Spinal cord (tissue), 10 donors: ENCODE measurements around the gene SLC22A4. TPM values are rescaled to one million over a fixed set of nuclear protein-coding genes. Genes with fewer than 3 reads are reported as not detected.
A peak's percentile ranks its signal among the peaks of the same experiment; 100 is the strongest.

Experiments
- DNase-seq, 6 donors: peaks; one replicate each; pipeline versions ENCODE4 v3.0.0 to v3.0.0-alpha.2; 2013 to 2015; ENCODE audit warnings: low spot score in 6 of 6, low read depth in 4 of 6
- H3K27ac ChIP-seq: one replicate; pipeline ENCODE4 v1.5.1; 2013; ENCODE audit warnings: low read depth, low read length, control low read depth
- H3K27me3 ChIP-seq: one replicate; pipeline ENCODE4 v1.6.1; 2013; ENCODE audit warnings: low read length; ENCODE audit not compliant: control insufficient read depth, insufficient read depth
- H3K36me3 ChIP-seq: one replicate; pipeline ENCODE4 v1.6.1; 2013; ENCODE audit warnings: low read length; ENCODE audit not compliant: control insufficient read depth, insufficient read depth
- H3K4me1 ChIP-seq: one replicate; pipeline ENCODE4 v1.6.1; 2013; ENCODE audit warnings: low read length; ENCODE audit not compliant: control insufficient read depth, insufficient read depth
- H3K4me3 ChIP-seq: one replicate; pipeline ENCODE4 v1.5.1; 2013; ENCODE audit warnings: low read depth, low read length, control low read depth
- H3K9me3 ChIP-seq: one replicate; pipeline ENCODE4 v1.6.1; 2013; ENCODE audit warnings: low read length; ENCODE audit not compliant: control insufficient read depth, insufficient read depth
- WGBS: methylation state at CpG from one replicate; pipeline ENCODE4 v1.1.5; 2013; ENCODE audit warnings: missing lambda C conversion rate; ENCODE audit not compliant: insufficient coverage; 5-methylcytosine and 5-hydroxymethylcytosine counted together
- polyA plus RNA-seq, 2 donors: library from polyadenylated mRNA; unstranded; fragments of 120-200 nt; gene quantifications; one replicate each; pipeline ENCODE4 v1.2.1, GENCODE V29; 2013; ENCODE audit not compliant: insufficient read length in 2 of 2
- total RNA-seq, 2 donors: library from RNA; depleted of rRNA in 1 of 2; stranded (reverse); fragments of 120-200 nt in 1 of 2; fragments of >200 nt in 1 of 2; gene quantifications; one replicate each; pipeline versions ENCODE4 v1.2.3 to v1.2.4, GENCODE V29; 2013 to 2014
- donor health status: healthy.

The SLC22A4 gene
- total and polyA plus RNA-seq, 4 donors: 4.0 to 8.7 (median 7.7) TPM

DNA sequence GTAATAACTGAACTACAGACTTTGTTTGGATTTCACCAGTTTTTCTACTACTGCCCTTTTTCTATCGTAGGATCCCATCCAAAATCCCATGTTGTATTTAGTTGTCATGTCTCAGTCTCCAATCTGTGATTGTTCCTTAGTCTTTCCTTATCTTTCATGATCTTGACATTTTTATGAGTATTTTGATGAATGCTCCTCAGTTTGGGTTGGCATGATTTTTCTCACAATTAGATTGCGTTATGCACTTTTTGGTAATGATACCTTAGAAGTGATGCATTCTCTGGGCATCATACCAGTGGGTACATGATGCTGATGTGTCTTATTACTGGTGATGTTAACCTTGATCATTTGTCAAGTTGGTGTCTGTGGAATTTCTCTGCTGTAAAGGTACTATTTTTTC is 5.7 kb downstream of the SLC22A4 start:
- DNase-seq: no peak
- no peaks in the 10 kb centered on the region for H3K27me3 ChIP-seq
- peaks cover under 1% of the 10 kb centered on the region for H3K9me3 ChIP-seq
- peaks cover 2% of the 10 kb centered on the region for H3K36me3 ChIP-seq
- H3K4me1 ChIP-seq: peaks cover 25% of the 10 kb centered on the region
- no peak overlapping the region for H3K4me3 ChIP-seq
- H3K27ac ChIP-seq: no peak overlapping the region
- 100% methylated on average over 1 of the region's 2 CpGs for WGBS

DNA sequence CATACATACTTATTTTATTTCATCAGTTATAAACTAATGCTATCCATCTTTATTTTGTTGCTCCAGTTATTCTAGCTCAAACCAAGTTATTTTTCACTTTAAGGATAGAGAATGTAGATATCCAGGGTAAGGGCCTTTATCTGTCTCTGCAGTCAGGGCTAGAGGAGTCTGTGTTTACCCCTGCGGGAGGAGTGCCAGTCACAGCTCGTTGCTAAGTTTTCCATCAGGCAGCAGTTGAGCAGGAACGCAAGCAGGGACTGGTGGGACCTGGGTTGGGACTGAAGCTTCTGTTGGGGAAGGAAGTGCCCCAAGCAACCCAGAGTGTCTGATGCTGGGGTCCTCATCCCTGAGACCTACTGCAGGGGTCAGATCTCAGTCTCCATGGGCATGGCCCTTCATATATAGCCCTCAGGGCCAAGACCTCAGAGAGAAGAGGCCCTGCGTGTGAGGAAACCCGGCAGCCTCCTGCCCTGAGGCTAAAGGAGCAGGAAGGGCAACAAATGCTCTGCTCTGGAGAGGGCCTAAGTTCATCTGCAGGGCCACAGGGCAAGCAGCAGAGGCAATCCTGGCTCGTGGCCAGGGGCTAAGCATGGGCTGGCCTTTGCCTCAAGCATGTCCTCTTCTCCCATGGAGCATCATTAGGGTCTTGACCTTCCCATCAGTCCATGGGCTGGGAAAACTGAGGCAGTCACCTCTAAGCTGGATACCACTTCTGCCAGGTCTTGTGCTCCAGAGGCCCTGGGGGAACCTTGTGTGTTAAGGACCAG is 6.6 kb downstream of the SLC22A4 start:
- Histone ChIP-seq H3K4me1 (peaks cover 20% of the 10 kb centered on the region), H3K36me3 (peaks cover 2% of the 10 kb centered on the region), H3K27me3 (no peaks in the 10 kb centered on the region), H3K27ac (no peak overlapping the region), H3K9me3 (peaks cover 3% of the 10 kb centered on the region), H3K4me3 (no peak overlapping the region)
- DNase-seq: no peak
- WGBS: 77% methylated on average over 6 of the region's 6 CpGs

DNA sequence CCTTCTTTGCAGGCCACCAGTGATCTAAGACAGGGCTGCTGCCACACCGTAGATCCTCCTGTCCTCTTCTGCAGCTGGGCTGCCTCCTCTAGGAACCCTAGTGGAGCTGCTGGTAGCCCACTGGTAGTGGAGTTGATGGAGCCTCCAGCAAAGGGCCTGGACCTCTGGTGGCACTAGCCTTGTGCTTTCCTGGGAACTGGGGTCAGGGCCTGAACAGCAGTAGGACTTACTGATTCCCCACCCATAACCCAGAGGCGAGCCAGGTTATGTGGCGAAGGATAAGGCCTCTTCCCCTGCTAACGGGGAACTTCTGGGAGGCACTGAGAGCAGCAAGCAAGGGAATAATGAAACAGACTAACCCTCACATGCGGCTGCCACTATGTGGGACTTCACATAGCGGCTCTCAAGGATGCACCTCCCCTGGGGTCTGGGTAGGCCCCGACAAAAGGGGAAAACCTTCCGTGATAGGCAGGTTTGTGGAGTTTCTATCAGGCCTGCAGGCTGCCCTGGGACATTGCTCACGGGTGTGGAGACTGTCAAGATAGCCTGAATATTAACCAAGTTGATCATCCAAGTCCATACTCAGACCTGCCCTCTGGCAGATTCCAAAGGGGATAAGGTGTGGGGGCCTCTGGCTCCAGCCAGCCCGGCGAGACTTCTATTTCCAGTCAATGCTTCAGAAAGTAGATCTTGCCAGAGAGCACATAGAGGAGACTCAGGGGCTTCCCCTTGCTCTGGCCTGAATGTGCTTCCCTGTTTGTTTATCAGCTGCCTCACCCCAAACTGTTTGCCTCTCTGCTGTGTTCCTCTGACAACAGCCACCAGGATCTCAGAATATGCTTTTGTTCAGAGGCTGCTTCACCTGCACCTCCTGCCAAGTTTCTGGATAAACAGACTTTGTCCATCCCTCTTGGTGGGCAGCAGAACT is 7.4 kb downstream of the SLC22A4 start:
- Histone ChIP-seq H3K36me3 (no peaks in the 10 kb centered on the region), H3K27me3 (no peaks in the 10 kb centered on the region), H3K27ac (no peak overlapping the region), H3K4me3 (no peak overlapping the region), H3K9me3 (peaks cover 3% of the 10 kb centered on the region), H3K4me1 (peaks cover 16% of the 10 kb centered on the region)
- WGBS: 89% methylated on average over 8 of the region's 11 CpGs
- DNase-seq: no peak

DNA sequence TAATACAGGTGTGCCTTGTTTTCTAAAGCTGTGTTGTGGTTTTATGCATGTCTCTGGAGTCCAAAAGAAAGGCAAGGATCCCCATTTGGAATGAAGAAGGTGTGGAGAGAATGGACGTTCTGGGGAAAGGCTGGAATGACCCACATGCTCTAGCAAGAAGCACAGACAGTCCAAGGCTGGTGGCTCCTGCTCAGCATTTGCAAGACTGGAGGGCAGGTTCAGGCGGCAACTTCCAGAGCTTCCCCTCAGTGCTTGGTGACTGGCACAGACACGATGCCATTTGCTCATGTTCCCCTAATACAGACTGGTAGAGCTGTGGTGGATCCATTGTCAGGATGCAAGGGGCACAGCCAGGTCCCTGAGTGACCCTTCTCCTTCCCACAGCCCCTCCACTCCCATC is 8.2 kb downstream of the SLC22A4 start:
- no peaks in the 10 kb centered on the region for H3K36me3 ChIP-seq
- WGBS: 91% methylated on average over 2 of the region's 3 CpGs
- H3K27me3 ChIP-seq: no peaks in the 10 kb centered on the region
- no peak for DNase-seq
- peaks cover 3% of the 10 kb centered on the region for H3K9me3 ChIP-seq
- H3K27ac ChIP-seq: no peak overlapping the region
- peaks cover 15% of the 10 kb centered on the region for H3K4me1 ChIP-seq
- no peak overlapping the region for H3K4me3 ChIP-seq

DNA sequence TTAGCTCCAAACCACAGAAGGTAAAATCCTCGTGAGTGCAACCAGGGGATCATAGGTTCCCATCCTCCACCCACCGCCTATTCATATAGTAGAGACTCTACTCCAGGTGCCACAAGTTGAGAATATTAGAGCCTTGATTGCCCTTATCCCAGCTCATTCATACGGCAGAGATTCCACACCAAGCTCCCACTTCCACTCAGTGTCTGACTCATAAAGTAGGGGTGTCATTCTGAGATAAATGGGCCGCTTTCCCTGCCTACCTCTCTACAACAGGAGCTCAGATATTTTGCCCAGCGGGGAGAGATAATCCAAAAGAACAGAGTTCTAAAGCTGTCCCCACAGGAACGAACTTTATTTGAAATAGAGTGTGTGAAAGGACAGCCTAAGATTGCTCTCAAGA is 9.4 kb downstream of the SLC22A4 start:
- DNase-seq: no peak
- Histone ChIP-seq H3K27me3 (no peaks in the 10 kb centered on the region), H3K4me3 (no peak overlapping the region), H3K9me3 (peaks cover 3% of the 10 kb centered on the region), H3K4me1 (peaks cover 15% of the 10 kb centered on the region), H3K27ac (no peak overlapping the region), H3K36me3 (no peaks in the 10 kb centered on the region)
- 92% methylated on average over 2 of the region's 6 CpGs for WGBS

DNA sequence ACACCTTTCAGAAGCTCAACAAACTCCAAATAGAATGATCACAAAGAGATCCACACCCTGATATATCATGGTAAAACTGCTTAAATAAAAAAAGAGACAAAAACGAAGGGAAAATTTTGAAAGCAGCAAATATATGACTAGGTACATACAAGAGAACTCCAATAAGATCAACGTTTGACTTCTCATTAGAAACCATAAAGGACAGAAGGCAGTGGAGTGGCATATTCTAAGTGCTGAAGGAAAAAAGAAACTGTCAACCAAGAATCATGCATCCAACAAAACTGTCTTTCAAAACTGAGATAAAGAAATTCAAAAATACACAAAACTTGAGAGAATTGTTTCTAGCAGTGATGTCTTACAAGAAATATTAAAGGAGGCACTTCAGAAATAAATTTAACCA is 11.2 kb downstream of the SLC22A4 start:
- Histone ChIP-seq H3K9me3 (peaks cover 3% of the 10 kb centered on the region), H3K4me3 (no peak overlapping the region), H3K27ac (no peak overlapping the region), H3K27me3 (no peaks in the 10 kb centered on the region), H3K36me3 (no peaks in the 10 kb centered on the region), H3K4me1 (peaks cover 22% of the 10 kb centered on the region)
- DNase-seq: no peak
- no CpG with 5 or more reads among the region's 2 CpGs for WGBS

DNA sequence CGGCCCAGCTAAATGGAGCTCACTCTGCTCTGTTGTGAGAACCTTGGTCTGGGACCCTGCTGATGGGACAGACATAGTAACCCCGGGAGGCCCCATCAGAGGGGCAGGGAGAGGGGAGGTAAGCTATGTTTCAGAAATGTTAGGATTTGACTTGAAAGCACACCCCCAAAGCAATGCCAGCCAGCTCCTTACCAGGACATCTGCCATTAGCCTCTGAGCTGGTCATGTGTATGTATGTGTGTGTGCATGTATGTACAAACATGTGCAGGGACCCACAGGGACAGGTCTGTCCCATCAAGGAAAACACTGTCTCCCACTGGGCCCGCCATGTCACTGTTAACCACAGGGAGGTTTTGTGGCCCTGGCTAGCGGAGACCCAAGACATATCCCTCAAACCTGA is 14.5 kb downstream of the SLC22A4 start:
- H3K36me3 ChIP-seq: peaks cover 10% of the 10 kb centered on the region
- H3K4me1 ChIP-seq: peaks cover 13% of the 10 kb centered on the region
- peaks cover 3% of the 10 kb centered on the region for H3K9me3 ChIP-seq
- WGBS: 76% methylated on average over 3 of the region's 4 CpGs
- no peak overlapping the region for H3K4me3 ChIP-seq
- H3K27ac ChIP-seq: no peak overlapping the region
- no peak for DNase-seq
- H3K27me3 ChIP-seq: no peaks in the 10 kb centered on the region

DNA sequence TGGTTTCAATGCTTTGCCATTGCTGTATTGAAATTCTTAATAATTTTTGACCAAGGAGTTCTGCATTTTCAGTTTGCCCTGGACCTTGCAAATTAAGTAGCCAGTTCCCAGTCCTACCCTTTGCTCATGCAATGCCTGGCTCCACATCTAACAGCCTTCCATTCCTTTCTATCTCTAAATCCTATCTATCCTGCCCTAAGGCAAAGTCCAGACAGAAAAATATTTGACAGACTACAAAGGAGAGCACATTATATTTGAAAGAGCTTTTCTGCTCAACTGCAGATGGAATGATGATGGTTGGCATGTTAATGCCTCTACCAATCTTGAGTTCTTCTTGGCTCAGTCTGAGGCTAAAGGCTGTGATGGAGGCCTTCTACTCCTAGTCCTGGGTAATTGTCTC is 15.5 kb downstream of the SLC22A4 start:
- Histone ChIP-seq H3K27ac (no peak overlapping the region), H3K4me3 (no peak overlapping the region), H3K9me3 (peaks cover 3% of the 10 kb centered on the region), H3K27me3 (no peaks in the 10 kb centered on the region), H3K36me3 (peaks cover 17% of the 10 kb centered on the region), H3K4me1 (peaks cover 13% of the 10 kb centered on the region)
- no peak for DNase-seq

DNA sequence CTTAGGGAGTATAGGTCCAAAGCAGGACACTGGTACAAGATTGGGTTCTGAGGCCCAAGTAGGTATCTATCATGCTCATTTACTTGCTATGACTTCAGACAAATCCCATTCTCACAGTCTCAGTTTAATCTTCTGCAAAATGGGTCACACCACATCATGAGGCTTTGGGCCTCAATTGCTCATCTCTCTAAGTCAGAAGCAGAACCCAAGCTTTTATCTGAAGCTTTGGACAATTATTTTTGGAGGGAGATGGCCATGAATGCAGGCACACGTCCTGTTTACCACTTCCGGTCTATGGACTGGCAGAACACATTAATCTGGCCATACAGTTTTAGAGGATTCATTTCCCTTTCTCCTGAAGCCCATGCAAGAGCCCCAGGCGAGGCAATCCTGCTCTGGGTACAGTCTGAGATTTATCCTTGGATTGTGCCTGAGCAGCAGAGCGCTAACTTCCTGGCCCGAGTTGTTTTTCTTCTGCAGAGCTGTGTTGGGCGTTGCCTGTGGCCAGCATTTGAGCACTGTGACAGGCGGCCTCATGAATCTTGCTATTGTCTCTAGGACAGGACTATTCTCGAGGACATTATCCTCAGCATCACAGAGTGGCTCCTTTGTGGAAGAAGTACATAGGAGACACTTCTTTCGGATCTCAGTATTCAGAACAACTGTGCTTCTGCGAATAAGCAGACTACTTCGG is 16.1 kb downstream of the SLC22A4 start:
- Histone ChIP-seq H3K36me3 (peaks cover 23% of the 10 kb centered on the region), H3K4me1 (peaks cover 13% of the 10 kb centered on the region), H3K27ac (peak overlapping the region; percentile 1), H3K9me3 (no peaks in the 10 kb centered on the region), H3K4me3 (no peak overlapping the region), H3K27me3 (no peaks in the 10 kb centered on the region)
- WGBS: 20% methylated on average over 7 of the region's 11 CpGs
- DNase-seq: peak in 2 of 6 donors; percentile 43 to 67
